ENCODE measurements around the gene TPR. TPM values are rescaled to one million over a fixed set of nuclear protein-coding genes. Genes with fewer than 3 reads are reported as not detected.
"Not testable (repeated sequence)": the region's sequence is repeated elsewhere in the genome, so short reads cannot be mapped to it uniquely, and the experiment has no call there.

The TPR gene
- total RNA-seq, 4 donors from 2014 or later, result 53.7 to 78.8 (median 70.1) TPM

GRCh38 chr1:186418503-186418902 is 43.5 kb upstream of the TPR start:
- H3K27ac ChIP-seq, result no peak overlapping the region

GRCh38 chr1:186413319-186413718 is 38.3 kb upstream of the TPR start:
- TF ChIP-seq POLR2A (IDR thresholded peaks at IDR 0.05) (no peak), CTCF (IDR thresholded peaks at IDR 0.05) (no peak), EP300 (IDR thresholded peaks at IDR 0.05) (no peak), POLR2AphosphoS5 (IDR thresholded peaks at IDR 0.05) (no peak)
- Histone ChIP-seq H3K27me3 (no peaks in the 10 kb centered on the region), H3K27ac (no peak overlapping the region), H3K9me3 (no peaks in the 10 kb centered on the region), H3K36me3 (peaks cover 0 to 71% of the 10 kb centered on the region in 2 donors), H3K4me3 (no peak overlapping the region), H3K4me1 (no peaks in the 10 kb centered on the region)
- ATAC-seq, result no peak
- whole genome bisulfite sequencing, 2 donors (ENCODE audit: low coverage in 1 of 2), result 86 to 91% methylated on average over 1 of the region's 1 CpG

More at GRCh38 chr1:186418503-186418902, 43.5 kb upstream of the TPR start:
- Histone ChIP-seq H3K4me1 (no peaks in the 10 kb centered on the region), H3K27me3 (no peaks in the 10 kb centered on the region), H3K9me3 (no peaks in the 10 kb centered on the region), H3K36me3 (peaks cover 0 to 50% of the 10 kb centered on the region in 2 donors), H3K4me3 (no peak overlapping the region)
- ATAC-seq, result no peak
- TF ChIP-seq CTCF (IDR thresholded peaks at IDR 0.05), result no peak
- no peak for TF ChIP-seq POLR2A (IDR thresholded peaks at IDR 0.05)
- TF ChIP-seq EP300 (IDR thresholded peaks at IDR 0.05), result no peak
- no peak for TF ChIP-seq POLR2AphosphoS5 (IDR thresholded peaks at IDR 0.05)
- 29 to 43% methylated on average over 4 of the region's 4 CpGs for WGBS, 2 donors (ENCODE audit: low coverage in 1 of 2)

- no peak for ATAC-seq
- H3K9me3 ChIP-seq, result no peaks in the 10 kb centered on the region
- H3K4me3 ChIP-seq, result no peak overlapping the region
- no peak overlapping the region for H3K27ac ChIP-seq
- H3K36me3 ChIP-seq, result peaks cover 0 to 84% of the 10 kb centered on the region in 2 donors
- TF ChIP-seq EP300 (IDR thresholded peaks at IDR 0.05), result no peak
- TF ChIP-seq POLR2AphosphoS5 (IDR thresholded peaks at IDR 0.05), result no peak
- TF ChIP-seq POLR2A (IDR thresholded peaks at IDR 0.05), result no peak
- TF ChIP-seq CTCF (IDR thresholded peaks at IDR 0.05), result no peak
- 75 to 84% methylated on average over 1 to 3 of the region's 3 CpGs for WGBS, 2 donors (ENCODE audit: low coverage in 1 of 2)
- H3K4me1 ChIP-seq, result peaks cover 0 to 4% (median 0%) of the 10 kb centered on the region in 3 donors
- no peaks in the 10 kb centered on the region for H3K27me3 ChIP-seq
These were observed 34.0 kb upstream of the TPR start for GRCh38 chr1:186409091-186409490.

- peaks cover 0 to 4% (median 0%) of the 10 kb centered on the region in 3 donors for H3K4me1 ChIP-seq
- no peaks in the 10 kb centered on the region for H3K9me3 ChIP-seq
- ATAC-seq, result no peak
- H3K4me3 ChIP-seq, result no peak overlapping the region
- H3K36me3 ChIP-seq, result peaks cover 0 to 73% of the 10 kb centered on the region in 2 donors
- TF ChIP-seq POLR2A (IDR thresholded peaks at IDR 0.05) (no peak), POLR2AphosphoS5 (IDR thresholded peaks at IDR 0.05) (no peak), CTCF (IDR thresholded peaks at IDR 0.05) (peak; percentile 47 to 67 (median 61)), EP300 (IDR thresholded peaks at IDR 0.05) (no peak)
- WGBS, 2 donors (ENCODE audit: low coverage in 1 of 2), result 27 to 35% methylated on average over 5 of the region's 5 CpGs
- H3K27ac ChIP-seq, result no peak overlapping the region
- H3K27me3 ChIP-seq, result no peaks in the 10 kb centered on the region
These were observed 29.5 kb upstream of the TPR start for GRCh38 chr1:186404454-186405051.

- Histone ChIP-seq H3K27me3 (no peaks in the 10 kb centered on the region), H3K4me3 (no peak overlapping the region), H3K27ac (no peak overlapping the region), H3K9me3 (no peaks in the 10 kb centered on the region), H3K4me1 (peaks cover 0 to 4% (median 0%) of the 10 kb centered on the region in 3 donors), H3K36me3 (peaks cover 0 to 73% of the 10 kb centered on the region in 2 donors)
- TF ChIP-seq POLR2A (IDR thresholded peaks at IDR 0.05) (no peak), POLR2AphosphoS5 (IDR thresholded peaks at IDR 0.05) (no peak), EP300 (IDR thresholded peaks at IDR 0.05) (no peak), CTCF (IDR thresholded peaks at IDR 0.05) (no peak)
- ATAC-seq, result no peak
These were observed 28.6 kb upstream of the TPR start for GRCh38 chr1:186403632-186404031.

- H3K27ac ChIP-seq, H3K4me3 ChIP-seq, ATAC-seq, H3K27me3 ChIP-seq, H3K9me3 ChIP-seq, H3K4me1 ChIP-seq: not testable (repeated sequence)
- peaks cover 0 to 77% of the 10 kb centered on the region in 2 donors for H3K36me3 ChIP-seq
- 80 to 83% methylated on average over 1 of the region's 2 CpGs for WGBS, 2 donors (ENCODE audit: low coverage in 1 of 2)
These were observed 26.4 kb upstream of the TPR start for GRCh38 chr1:186401446-186401845.

GRCh38 chr1:186392711-186393110 is 17.7 kb upstream of the TPR start:
- not testable (repeated sequence) for ATAC-seq, H3K4me1 ChIP-seq, H3K4me3 ChIP-seq, H3K27ac ChIP-seq, H3K9me3 ChIP-seq, H3K27me3 ChIP-seq
- 85 to 95% methylated on average over 2 to 6 of the region's 6 CpGs for WGBS, 2 donors (ENCODE audit: low coverage in 1 of 2)
- peaks cover 0 to 100% of the 10 kb centered on the region in 2 donors for H3K36me3 ChIP-seq

All from gastroesophageal sphincter (tissue), 4 donors.